Astrocyte (in vitro differentiated cells and primary cell): ENCODE results near the gene STRA6.

Source experiments
- EZH2 ChIP-seq: IDR thresholded peaks from 2 replicates; pipeline ENCODE4 v1.6.1; 2012; ENCODE audit warnings: mild to moderate bottlenecking, low read length, inconsistent platforms; ENCODE audit not compliant: insufficient read depth
- TF ChIP-seq, protein P1 (sequence below): IDR thresholded peaks from 2 replicates; pipeline ENCODE4 v1.5.1; 2011; ENCODE audit warnings: low read depth, mild to moderate bottlenecking, inconsistent platforms, low read length, moderate library complexity; ENCODE audit not compliant: insufficient read depth

DNA sequence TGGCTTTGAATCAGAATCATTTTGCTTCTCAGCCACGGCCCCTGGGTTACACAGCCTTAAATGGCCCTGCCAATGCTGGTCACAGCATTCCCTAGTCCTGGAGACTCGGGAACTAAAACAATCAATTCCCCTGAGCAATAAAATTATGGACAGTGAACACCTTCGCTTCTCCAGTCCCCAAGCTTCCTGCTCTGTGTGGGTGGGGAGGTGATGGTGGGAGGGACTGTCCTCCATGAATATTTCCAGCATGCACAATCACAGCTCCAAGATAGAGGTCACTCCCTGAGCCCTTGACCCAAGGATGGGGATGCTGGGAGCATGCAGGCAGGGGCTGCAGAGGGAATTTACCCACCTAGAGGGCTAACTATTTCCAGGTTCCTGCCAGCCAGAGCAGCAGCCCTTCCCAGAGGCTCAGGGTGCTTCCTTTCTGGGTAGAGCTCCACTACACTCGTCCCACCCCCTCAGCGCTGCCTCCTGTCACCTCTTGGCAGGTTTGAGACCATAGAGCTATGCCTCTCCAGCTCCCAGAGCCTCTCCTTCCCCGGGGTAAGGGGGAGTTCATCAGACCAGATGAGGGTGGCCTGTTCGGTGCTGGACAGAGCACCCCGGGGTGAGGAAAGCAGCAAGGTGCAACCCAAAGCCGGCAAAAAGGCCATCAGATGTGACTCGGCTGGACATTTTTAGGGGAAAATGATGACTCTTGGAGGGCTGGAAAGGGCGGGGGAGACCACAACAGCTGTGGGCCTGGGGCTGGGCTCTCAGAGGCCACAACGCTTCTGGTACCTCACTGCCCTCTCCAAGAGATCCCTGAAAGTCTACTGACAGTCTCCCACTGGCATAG is 19.0 kb upstream of the STRA6 start:
- TF ChIP-seq, protein P1, sequence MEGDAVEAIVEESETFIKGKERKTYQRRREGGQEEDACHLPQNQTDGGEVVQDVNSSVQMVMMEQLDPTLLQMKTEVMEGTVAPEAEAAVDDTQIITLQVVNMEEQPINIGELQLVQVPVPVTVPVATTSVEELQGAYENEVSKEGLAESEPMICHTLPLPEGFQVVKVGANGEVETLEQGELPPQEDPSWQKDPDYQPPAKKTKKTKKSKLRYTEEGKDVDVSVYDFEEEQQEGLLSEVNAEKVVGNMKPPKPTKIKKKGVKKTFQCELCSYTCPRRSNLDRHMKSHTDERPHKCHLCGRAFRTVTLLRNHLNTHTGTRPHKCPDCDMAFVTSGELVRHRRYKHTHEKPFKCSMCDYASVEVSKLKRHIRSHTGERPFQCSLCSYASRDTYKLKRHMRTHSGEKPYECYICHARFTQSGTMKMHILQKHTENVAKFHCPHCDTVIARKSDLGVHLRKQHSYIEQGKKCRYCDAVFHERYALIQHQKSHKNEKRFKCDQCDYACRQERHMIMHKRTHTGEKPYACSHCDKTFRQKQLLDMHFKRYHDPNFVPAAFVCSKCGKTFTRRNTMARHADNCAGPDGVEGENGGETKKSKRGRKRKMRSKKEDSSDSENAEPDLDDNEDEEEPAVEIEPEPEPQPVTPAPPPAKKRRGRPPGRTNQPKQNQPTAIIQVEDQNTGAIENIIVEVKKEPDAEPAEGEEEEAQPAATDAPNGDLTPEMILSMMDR, result no peak
- TF ChIP-seq EZH2, result no peak
